Endothelial cell of hepatic sinusoid (primary cell): ENCODE results near the gene HSP90AA1.
"Not testable (repeated sequence)": the region's sequence is repeated elsewhere in the genome, so short reads cannot be mapped to it uniquely, and the experiment has no call there.

Source experiments
- in situ Hi-C: cut with HindIII; loops from 2 replicates; pipeline ENCODE4 v1.10.0; 2017; ENCODE audit warnings: low sequenced_read_pairs

Gene HSP90AA1

GRCh38 chr14:102074415-102074964, 12.4 kb downstream of the HSP90AA1 start:
- in situ Hi-C loops: loop anchor here (5.0 kb wide), 1 partner anchor 97 kb away; no protein-coding TSS in a partner anchor

- in situ Hi-C loops: loop anchor here (5.0 kb wide), 1 partner anchor 94 kb away; no protein-coding TSS in a partner anchor
Measured at GRCh38 chr14:102071283-102071998, 15.4 kb downstream of the HSP90AA1 start.

GRCh38 chr14:102066041-102066451, 20.8 kb downstream of the HSP90AA1 start:
- in situ Hi-C loops: no loop called here

GRCh38 chr14:102064590-102064989, 22.3 kb downstream of the HSP90AA1 start:
- in situ Hi-C loops: not testable (repeated sequence)

- in situ Hi-C loops: no loop called here
Measured at GRCh38 chr14:102063808-102064429, 22.9 kb downstream of the HSP90AA1 start.

DNA sequence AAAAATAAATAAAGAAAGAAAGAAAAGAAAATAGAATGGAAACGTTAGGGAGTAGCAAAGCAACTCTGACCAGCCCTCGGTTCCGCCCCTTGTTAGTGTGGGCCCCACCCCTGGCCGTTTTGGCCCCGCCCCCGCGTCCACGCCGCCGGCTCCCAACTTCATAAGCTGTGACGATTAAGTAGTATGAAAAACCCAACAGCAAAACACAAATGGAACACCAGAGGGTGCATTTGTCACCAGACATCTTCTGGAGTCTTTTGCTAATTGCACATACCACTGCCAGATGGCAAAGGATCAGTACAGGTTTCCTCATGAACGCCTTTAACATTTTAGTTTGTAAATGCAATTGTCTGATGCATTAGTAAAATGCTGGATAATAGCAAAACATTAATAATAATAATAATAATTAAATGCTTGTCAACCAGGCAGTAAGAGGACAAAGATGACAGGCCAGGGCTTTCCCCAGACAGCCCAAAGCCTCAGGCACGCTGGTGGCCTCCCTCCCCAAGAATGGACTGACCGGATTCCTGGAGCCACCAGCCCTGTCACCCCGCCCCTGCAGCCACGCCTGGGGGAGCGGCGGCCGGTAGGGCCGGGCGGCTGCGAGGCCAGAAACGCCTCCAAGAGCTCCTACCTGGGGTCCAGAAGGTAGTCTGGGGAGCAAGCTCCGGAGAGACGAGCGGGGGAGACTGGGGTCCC, 23.6 kb downstream of the HSP90AA1 start:
- in situ Hi-C loops: no loop called here

GRCh38 chr14:102058961-102059360, 27.9 kb downstream of the HSP90AA1 start:
- in situ Hi-C loops: no loop called here

GRCh38 chr14:102058146-102058545, 28.7 kb downstream of the HSP90AA1 start:
- in situ Hi-C loops: no loop called here

DNA sequence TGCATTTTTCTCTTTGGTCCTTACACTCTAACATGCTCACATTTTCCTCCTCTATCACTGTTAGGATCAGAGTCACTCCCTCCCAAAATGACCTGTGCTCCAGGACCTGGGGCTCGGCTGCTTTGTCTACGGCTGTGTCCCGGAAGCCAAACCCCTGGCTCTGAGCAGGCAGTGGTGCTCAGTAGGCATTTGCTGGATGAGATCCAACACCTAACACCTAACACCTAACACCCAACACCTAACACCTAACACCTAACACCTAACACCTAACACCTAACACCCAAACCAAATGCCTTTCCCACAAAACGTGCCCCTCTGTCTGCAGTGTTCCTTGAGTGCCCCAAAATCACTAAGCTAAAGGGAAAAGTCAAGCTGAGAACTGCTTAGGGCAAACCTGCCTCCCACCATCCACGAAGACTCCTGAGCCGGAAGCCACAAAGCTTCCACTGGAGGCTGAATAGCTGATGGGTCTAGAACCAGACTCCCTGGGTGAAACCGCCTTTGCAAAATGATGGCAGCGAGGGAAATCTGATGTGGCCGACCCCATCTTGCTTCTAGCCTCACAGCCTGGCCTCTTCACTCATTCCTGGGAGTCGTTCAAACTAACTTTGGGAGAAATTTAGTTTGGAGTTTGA, 29.2 kb downstream of the HSP90AA1 start:
- in situ Hi-C loops: no loop called here

GRCh38 chr14:102056694-102057442, 30.0 kb downstream of the HSP90AA1 start:
- in situ Hi-C loops: no loop called here

DNA sequence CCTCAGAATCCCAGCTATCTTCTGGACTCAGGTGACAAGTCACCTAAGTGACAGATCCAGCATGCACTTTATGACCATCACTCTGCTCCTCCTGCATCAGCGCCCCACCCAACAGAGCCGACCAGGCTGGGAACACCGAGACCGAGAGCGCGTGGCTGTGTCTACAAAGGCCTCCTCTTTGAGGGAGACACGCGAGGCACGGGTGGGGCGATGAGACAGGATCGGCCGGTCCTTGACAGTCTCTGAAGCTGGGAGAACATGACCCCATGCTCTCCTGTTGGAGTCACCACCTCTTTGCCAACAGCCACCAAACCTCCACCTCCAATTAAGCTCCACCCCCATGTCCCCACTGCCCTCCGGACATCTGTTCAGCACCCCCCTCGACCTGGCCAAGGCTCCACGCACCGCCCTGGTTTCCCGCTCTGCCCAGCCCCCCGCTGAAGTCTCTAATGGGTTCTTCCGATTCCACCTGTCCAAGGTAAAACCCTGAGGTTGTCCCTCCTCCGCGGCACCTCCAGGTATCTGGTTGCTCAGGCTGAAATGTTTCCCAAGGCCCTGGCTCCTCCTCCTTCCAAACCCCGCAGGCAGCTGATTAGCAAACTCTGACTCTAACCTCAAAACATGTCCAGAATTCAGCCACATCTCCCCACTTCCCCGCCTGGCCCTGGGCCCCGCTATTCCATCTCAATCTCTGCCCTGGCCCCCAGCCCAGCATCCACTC, 31.5 kb downstream of the HSP90AA1 start:
- in situ Hi-C loops: no loop called here

DNA sequence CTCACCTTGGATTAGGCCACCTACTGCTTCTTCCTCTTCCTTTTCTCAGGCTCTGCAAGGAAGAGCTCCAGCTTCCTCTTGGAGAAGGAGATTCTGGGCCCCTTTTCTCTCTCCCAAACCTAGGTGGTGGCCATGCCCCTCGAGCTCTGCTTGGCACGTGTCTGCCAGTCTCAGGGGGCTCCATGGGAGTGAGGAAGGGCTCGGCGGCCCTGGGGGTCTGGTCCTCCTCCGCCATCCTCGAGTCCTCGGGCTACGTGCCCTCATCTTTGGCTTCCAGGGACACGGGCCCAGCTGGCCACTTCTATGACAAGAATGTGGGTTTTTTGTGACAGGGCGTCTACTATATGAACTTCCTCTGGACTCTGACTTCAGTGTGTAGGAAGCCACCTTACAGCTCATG, 34.3 kb downstream of the HSP90AA1 start:
- in situ Hi-C loops: no loop called here

GRCh38 chr14:102050625-102051024, 36.2 kb downstream of the HSP90AA1 start:
- in situ Hi-C loops: no loop called here

- in situ Hi-C loops: no loop called here
Measured at GRCh38 chr14:102050026-102050405, 36.8 kb downstream of the HSP90AA1 start.

DNA sequence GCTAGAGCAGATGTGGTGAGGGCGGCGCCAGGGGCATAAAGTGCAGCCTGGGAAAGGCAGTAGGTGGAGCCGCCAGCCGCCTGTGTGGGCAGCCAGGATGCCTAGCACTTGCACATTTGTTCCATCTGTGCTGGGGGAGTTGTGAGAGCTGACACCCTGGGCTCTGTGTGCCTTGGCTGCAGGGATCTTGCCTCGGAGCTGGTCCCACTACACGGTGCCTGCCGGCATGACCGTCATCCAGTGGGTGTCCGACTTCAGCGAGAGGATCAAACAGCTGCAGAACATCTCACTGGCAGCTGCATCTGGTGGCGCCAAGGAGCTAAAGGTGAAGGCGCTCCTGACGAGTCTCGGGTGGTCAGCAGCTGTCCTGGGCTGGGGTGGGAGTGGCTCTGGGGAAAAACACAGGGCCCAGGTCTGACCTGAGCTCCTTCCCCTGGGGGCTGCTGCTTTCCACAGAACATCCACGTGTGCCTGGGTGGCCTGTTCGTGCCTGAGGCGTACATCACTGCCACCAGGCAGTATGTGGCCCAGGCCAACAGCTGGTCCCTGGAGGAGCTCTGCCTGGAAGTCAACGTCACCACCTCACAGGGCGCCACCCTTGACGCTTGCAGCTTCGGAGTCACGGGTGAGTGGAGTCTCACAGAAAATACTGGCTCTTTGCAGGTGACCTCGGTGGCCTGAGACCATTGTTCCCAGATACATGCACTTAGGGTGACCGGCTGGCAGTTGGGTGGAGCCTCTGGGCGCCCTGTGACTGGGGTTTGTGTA, 37.4 kb downstream of the HSP90AA1 start:
- in situ Hi-C loops: no loop called here

DNA sequence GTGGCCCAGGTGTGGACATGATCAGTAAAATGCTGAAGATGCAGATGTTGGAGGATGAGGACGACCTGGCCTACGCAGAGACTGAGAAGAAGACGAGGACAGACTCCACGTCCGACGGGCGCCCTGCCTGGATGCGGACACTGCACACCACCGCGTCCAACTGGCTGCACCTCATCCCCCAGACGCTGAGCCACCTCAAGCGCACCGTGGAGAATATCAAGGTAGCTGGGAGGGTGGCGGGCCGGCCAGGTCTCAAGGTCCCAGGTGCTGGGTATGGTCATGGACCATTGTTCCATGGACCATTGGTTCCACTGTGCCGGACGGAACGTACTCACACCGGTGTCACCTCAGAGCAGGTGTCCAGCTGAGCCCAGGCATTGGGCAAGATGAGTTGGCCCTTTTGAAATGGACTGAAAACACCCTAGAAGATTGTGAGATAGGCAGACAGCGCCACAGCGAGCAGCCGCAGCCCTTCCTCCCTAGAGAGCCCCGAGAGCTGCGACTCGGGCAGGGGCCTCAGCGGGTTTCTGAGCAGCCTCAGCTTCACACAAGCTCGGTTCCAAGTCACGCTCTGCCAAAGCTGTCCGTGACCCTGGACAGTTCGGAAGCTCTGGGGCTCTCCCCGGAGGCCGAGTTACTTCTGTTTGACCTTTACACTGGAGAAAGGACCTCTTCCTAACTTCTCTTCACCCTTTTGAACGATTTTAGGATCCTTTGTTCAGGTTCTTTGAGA, 38.9 kb downstream of the HSP90AA1 start:
- in situ Hi-C loops: no loop called here

GRCh38 chr14:102046337-102047278, 40.2 kb downstream of the HSP90AA1 start:
- in situ Hi-C loops: no loop called here
